ENCODE results near the gene CHRND.

DNA sequence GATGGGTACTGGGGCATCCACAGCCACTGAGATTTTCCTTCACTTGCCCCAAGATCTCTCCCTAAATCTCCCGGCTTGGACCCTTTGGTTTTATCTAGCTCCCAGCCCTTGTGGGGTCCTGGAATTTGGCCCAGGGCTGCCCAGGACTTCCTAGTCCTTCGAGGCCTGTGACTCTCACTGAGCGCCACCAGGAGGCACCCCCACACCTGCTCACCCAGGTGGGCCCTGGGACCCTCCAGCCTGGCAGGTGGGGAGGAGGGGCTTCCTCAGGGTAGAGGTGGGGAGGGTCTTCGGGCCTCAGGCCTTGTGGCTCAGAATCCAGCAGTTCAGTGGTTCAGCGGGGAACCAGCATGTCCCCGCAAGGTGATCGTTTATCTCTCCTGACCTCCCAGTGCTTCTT is 17.7 kb upstream of the CHRND start:
- TF ChIP-seq, protein P1, sequence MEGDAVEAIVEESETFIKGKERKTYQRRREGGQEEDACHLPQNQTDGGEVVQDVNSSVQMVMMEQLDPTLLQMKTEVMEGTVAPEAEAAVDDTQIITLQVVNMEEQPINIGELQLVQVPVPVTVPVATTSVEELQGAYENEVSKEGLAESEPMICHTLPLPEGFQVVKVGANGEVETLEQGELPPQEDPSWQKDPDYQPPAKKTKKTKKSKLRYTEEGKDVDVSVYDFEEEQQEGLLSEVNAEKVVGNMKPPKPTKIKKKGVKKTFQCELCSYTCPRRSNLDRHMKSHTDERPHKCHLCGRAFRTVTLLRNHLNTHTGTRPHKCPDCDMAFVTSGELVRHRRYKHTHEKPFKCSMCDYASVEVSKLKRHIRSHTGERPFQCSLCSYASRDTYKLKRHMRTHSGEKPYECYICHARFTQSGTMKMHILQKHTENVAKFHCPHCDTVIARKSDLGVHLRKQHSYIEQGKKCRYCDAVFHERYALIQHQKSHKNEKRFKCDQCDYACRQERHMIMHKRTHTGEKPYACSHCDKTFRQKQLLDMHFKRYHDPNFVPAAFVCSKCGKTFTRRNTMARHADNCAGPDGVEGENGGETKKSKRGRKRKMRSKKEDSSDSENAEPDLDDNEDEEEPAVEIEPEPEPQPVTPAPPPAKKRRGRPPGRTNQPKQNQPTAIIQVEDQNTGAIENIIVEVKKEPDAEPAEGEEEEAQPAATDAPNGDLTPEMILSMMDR (conservative IDR thresholded peaks at IDR 0.05) = no peak
- TF ChIP-seq EZH2 (IDR thresholded peaks at IDR 0.05; ENCODE audit: low read depth) = no peak

All from PC-9 (cell line).